Measurements from ENCODE around the gene ETS1.

GRCh38 chr11:128625746-128626145 lies 38.4 kb upstream of the ETS1 start:
- TF ChIP-seq CTCF (IDR thresholded peaks at IDR 0.05), result no peak
- TF ChIP-seq REST (IDR thresholded peaks at IDR 0.05; ENCODE audit: insufficient read depth in 1 of 2, low read depth in 2 of 2, low read length in 1 of 2), result no peak
- TF ChIP-seq POLR2AphosphoS5 (IDR thresholded peaks at IDR 0.05; ENCODE audit: low read depth, low read length), result no peak
- no peak for TF ChIP-seq SIN3A (IDR thresholded peaks at IDR 0.05; ENCODE audit: borderline replicate concordance, insufficient read depth, low read depth, low read length)
